GM12892 (cell line): ENCODE measurements around the gene GUCA1C.

Experiments
- DNase-seq: peaks from one replicate; pipeline ENCODE4 v3.0.0; 2011; ENCODE audit not compliant: insufficient read length
- FAIRE-seq: peaks from 2 replicates; lab custom pipeline; 2011; peaks lifted over from hg19 to GRCh38; lab: Jason Lieb, UNC
- POLR2A ChIP-seq: IDR thresholded peaks from 2 replicates; pipeline ENCODE4 v1.6.1; 2011; ENCODE audit warnings: low read depth, low read length, control low read depth
- POLR2AphosphoS5 ChIP-seq: IDR thresholded peaks from 2 replicates; pipeline ENCODE4 v1.6.1; 2011; ENCODE audit warnings: low read depth, low read length, control low read depth
- TAF1 ChIP-seq: IDR thresholded peaks from 2 replicates; pipeline ENCODE4 v1.6.1; 2011; ENCODE audit warnings: low read depth, mild to moderate bottlenecking, control low read depth, low read length, borderline replicate concordance

The GUCA1C gene

DNA sequence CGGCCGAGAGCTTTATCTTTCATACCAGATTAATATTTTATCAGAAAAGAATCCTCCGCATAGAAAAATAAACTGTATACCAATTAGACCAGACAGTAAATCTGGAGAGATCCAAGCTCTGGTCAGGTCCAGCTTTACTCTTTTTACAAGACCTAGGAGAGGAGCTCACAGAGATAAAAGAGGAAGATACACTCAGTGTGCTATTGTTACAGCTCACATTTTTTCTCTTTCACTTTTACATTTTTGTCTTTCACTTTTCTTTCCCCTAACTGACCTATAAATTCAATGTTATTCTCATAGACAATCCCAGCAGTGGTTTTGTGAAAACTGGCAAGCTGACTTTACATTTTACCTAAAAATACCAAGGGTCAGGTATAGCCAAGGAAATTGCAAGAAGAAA lies 55.8 kb downstream of the GUCA1C start:
- FAIRE-seq = peak; percentile 81
- TF ChIP-seq POLR2AphosphoS5 (no peak), TAF1 (no peak), POLR2A (no peak)
- DNase-seq = no peak

DNA sequence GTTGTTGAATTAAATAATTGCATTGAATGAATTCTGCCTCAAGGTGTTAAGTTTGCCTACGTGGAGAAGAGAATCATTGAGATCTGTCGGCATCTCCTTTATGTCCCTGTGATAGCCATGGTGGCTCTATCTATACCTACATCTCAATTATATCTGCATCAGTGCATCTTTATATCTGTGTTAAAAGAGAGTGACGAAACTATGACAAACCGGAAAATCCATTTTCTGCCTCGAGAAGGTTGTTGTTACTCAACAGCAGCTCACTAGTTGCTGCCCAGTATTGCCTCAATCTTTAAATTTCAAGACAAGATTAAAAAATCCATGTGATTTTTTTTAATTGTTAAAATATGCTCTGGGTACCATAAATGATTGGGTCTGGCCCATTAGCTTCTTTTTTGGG lies 58.7 kb downstream of the GUCA1C start:
- FAIRE-seq (no peak), DNase-seq (no peak)
- no peak for TF ChIP-seq POLR2AphosphoS5
- TF ChIP-seq TAF1 = no peak
- TF ChIP-seq POLR2A = no peak

DNA sequence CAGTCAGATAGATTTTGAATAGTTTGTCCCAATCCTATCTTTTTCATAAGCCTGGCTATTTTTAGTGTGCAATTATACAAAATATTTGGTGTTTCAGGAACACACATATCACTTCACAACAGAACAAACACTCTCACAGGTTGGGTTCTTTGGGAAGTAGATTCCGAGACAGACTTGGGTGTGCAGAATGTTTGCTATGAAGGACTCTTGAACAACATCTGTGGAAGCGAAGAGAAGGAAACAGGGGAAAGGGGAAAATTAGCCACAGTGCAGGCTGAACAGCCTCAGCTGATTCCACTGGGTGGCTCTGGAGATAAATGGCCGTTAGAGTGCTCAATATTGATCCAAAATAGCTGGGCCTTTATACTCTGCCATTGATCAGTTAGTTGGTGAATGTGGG lies 61.8 kb downstream of the GUCA1C start:
- no peak for FAIRE-seq

DNA sequence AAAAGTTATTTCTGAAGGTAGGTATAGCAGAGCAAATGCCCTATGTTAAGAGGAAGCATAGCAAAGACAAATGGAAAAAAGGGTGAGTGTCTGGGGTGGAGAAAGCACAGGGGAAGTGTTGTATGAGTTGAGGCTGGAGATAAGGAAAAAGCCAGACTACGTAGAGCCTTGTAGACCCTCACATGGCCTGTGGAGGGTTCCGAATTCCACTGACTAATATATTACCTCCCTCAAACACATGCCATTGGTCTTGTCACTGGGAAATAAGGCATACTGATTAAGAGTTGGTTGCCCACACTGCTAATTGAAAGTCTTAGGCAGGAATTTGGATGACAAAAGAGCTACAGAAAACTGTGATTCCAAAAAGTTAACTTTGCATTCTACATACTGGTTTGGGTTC lies 65.9 kb downstream of the GUCA1C start:
- no peak for DNase-seq
- FAIRE-seq = no peak
- no peak for TF ChIP-seq TAF1
- TF ChIP-seq POLR2AphosphoS5 = no peak
- no peak for TF ChIP-seq POLR2A

More for the DNA sequence above, 61.8 kb downstream of the GUCA1C start:
- no peak for DNase-seq
- TF ChIP-seq TAF1 = no peak
- no peak for TF ChIP-seq POLR2AphosphoS5

DNA sequence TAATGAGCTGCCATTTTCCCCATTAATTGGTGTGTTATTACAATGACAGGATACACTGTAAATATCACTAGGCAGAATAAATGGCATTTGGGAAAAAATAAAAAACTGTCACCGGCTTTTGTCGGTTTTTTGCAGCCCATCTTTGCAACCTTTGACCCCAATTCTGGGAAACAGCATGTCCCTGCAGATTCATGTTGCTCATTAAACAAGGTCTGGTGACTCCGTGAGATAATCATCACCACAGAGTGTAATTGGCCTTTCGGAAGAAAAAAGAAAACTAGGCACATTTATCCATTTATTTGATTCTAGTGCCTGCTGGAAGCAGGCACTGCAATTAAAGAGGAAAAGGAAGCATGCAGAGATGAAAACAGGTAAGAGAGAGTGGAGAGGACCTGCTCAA lies 66.6 kb downstream of the GUCA1C start:
- TF ChIP-seq POLR2AphosphoS5 (no peak), POLR2A (no peak), TAF1 (no peak)
- FAIRE-seq (no peak), DNase-seq (no peak)

DNA sequence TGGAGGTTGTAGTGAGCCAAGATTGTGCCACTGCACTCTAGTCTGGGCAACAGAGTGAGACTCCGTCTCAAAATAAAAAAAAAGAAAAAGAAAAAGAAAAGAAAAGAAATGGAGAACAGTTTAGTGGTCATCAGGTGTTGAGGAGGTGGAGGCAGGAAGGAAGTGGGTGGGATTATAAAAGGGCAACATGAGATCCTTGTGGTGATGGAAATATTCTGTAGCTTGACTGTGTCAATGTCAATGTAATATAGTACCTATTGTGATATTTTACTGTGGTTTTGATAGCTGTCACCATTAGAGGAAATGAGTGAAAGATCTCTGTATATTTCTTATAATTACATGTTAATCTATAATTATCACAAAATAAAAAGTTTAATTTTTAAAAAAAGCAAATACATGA lies 70.3 kb downstream of the GUCA1C start:
- FAIRE-seq = no peak
- TF ChIP-seq POLR2AphosphoS5 = no peak
- no peak for TF ChIP-seq POLR2A
- TF ChIP-seq TAF1 = no peak
- no peak for DNase-seq

DNA sequence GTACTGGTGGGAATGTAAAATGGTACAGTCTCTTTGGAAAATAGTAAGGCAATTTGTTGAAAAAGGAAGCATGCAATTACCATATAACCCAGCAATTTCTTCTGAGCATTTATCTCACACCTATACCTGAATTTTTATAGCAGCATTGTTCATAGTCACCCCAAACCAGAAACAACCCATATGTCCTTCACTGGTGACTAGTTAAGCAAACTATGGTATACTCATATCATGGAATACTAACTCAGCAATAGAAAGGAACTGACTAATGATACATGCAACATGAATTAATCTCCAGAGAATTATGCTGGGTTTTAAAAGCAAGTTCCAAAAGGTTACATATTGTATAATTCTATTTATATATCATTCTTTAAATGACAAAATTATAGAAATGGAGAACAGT lies 70.9 kb downstream of the GUCA1C start:
- FAIRE-seq (no peak), DNase-seq (no peak)
- TF ChIP-seq TAF1 = no peak

DNA sequence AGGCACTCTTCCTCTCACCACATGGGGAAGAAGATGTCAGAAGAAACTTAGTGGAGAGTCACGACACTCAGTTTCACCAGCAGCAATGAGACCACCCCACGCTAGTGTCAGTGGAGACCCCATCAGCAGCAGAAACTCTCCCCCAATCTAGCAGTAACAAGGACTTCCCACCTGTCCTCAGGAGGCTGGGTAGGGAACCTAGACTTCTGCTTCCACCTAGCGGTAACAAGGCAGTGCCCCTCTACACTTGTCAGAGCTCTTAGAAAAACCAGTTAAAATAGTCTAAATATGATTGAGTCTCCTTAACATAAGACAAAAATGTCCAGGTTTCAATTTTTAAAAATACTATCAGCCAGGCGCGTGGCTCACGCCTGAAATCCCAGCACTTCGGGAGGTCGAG lies 73.8 kb downstream of the GUCA1C start:
- TF ChIP-seq TAF1 (no peak), POLR2A (no peak), POLR2AphosphoS5 (no peak)
- no peak for FAIRE-seq

DNA sequence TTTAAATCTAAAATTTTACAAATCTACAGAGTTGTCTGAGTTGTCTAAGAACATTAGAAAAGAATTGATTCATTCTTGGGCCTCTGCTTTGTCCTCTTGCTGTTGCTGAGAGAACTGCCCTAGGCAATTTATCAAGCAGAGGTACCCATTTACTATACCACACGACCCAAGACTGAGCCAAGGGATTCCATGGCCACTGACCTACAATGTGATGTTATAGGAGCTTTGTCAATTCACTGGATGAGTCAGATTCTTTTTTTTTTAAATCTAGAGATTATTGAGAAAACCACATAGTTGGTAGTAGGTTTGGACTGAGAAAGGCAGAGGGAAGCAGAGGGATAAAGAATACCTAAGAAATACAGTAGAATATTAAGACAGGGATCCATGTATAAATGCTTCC lies 75.8 kb downstream of the GUCA1C start:
- no peak for DNase-seq
- FAIRE-seq = no peak
- TF ChIP-seq POLR2AphosphoS5 (no peak), TAF1 (no peak), POLR2A (no peak)

More for the DNA sequence above, 73.8 kb downstream of the GUCA1C start:
- no peak for DNase-seq

DNA sequence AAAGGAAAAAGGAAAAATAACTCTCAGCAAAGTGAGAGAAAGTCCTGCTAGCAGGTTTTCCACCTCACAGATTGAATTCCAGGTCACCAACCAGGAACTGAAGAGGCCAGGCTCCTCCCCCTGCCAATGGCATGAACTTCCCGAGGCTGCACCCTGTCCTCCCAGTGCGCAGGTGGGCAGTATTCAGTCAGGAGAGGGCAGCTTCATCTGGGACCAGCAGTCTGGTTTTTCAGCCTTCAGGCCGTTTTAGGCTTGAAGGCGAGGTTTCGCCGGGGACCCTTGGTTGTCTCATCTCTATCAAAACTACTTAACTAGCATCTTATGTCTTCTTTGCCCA lies 89.9 kb downstream of the GUCA1C start:
- FAIRE-seq (peak; percentile 9), DNase-seq (no peak)
- TF ChIP-seq POLR2AphosphoS5 (no peak), TAF1 (no peak), POLR2A (no peak)

DNA sequence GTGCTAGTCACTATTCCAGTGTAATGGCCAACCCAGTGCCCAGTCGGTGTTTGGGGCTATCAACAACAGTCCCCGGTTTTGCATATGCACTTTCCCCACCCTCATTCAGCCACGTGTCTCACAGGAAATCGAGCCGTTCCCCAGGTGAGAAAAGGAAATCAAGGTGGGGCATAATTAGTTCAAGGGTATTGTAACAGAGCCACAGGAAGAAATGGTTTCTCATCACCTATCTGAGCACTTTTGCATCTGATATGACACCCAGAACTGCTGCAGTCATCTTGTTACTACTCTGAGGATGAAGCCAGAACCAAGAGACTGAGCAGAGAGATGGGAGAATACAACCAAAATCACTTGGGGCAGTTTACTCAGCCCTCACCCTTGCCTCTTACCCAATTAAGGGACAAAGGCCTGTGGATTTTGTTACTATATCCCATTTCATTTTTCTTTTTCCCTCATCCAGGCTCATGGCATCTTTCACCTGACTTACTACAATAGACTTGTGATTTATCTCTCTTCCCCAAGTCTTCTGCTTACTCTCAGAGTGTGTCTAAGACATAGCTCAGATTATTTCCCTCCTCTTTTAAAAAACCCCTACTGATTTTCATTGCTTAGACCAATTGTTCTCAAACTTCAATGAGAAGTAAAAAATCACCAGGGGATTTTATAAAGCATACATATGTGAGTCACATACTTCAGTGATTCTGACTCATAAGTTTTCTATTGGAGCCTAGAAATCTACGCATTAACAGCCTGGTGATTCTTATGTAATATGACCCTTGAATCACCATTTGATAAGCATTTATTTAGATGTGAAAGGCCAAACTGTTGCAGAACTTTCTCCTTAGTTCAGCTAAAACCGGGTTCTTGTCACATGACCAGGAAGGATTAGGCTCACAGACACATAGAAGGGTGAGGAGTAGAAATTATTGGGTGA lies 90.5 kb downstream of the GUCA1C start:
- FAIRE-seq (peak; percentile 44), DNase-seq (no peak)
- TF ChIP-seq POLR2A (no peak), POLR2AphosphoS5 (no peak), TAF1 (no peak)

DNA sequence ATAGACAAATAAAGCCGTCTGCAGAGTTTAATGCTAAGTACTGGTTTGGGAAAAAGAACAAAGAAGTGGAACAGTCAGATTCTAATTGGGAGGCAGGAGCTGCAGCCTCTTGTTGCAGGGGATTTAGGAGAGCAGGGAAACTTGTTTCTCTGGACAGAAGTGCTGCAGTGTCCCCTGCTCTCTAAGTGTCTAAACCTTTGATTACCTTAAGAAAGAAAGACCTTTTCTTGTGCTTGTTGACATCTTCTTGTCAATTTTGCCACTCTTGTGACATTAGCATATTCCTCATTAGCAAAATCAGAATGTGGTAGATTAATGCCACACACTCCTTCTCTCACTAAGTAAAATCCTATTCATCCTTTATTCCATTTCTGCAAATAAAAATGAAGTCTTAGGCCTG lies 92.3 kb downstream of the GUCA1C start:
- FAIRE-seq (no peak), DNase-seq (no peak)

More for the DNA sequence above, 92.3 kb downstream of the GUCA1C start:
- TF ChIP-seq POLR2A (no peak), TAF1 (no peak), POLR2AphosphoS5 (no peak)
